ENCODE data around the gene PSME4.

GRCh38 chr2:53964987-53965687, 5.7 kb downstream of the PSME4 start:
- TF ChIP-seq POLR2A (IDR thresholded peaks at IDR 0.05): no peak
- no peak for TF ChIP-seq POLR2AphosphoS5 (IDR thresholded peaks at IDR 0.05; ENCODE audit: insufficient read depth in 1 of 2, low read depth in 1 of 2)
- no peak for TF ChIP-seq CTCF (IDR thresholded peaks at IDR 0.05)

All from vagina (tissue), 2 donors.